Subcutaneous adipose tissue (tissue), 4 donors: ENCODE data around the gene RAD51B. TPM values are rescaled to one million over a fixed set of nuclear protein-coding genes. Genes with fewer than 3 reads are reported as not detected.

Experiments used
- CTCF ChIP-seq: fragments of 450-650 bp; IDR thresholded peaks from one replicate; pipeline ENCODE4 v1.5.1; 2016; ENCODE audit warnings: low read depth, mild to moderate bottlenecking, control low read depth, antibody characterized with exemption, moderate library complexity
- total RNA-seq, 4 donors: library from RNA; depleted of rRNA; stranded (reverse); fragments of >200 nt; gene quantifications; one replicate each; pipeline ENCODE4 v1.1.0, GENCODE V29; 2016

Gene RAD51B
- total RNA-seq, 4 donors from 2014 or later: 9.7 to 24.1 (median 16.7) TPM

GRCh38 chr14:68389943-68390342 lies 570.4 kb downstream of the RAD51B start:
- TF ChIP-seq CTCF: no peak

GRCh38 chr14:68390741-68391140 lies 571.2 kb downstream of the RAD51B start:
- TF ChIP-seq CTCF: no peak

GRCh38 chr14:68391311-68392014 lies 571.9 kb downstream of the RAD51B start:
- no peak for TF ChIP-seq CTCF

- TF ChIP-seq CTCF: no peak
Observed at GRCh38 chr14:68392393-68393141, 573.0 kb downstream of the RAD51B start.

GRCh38 chr14:68393259-68393658 lies 573.7 kb downstream of the RAD51B start:
- no peak for TF ChIP-seq CTCF

GRCh38 chr14:68394118-68394763 lies 574.7 kb downstream of the RAD51B start:
- TF ChIP-seq CTCF: no peak

GRCh38 chr14:68394764-68395143 lies 575.2 kb downstream of the RAD51B start:
- no peak for TF ChIP-seq CTCF
